Stimulated activated CD4-positive, alpha-beta T cell treated with anti-CD3 and anti-CD28 coated beads, Interleukin-12 subunit alpha, Interleukin-12 subunit beta, amount 100 ng/mL, for 48 hours (primary cell): ENCODE results near the gene SLX4IP.
"Not testable (repeated sequence)": the region's sequence is repeated elsewhere in the genome, so short reads cannot be mapped to it uniquely, and the experiment has no call there.

Experiments used
- DNase-seq, 3 donors: peaks; one replicate each; pipeline ENCODE4 v3.0.0-alpha.2; 2020; ENCODE audit warnings: low read depth in 2 of 3, low spot score in 1 of 3

Gene SLX4IP

GRCh38 chr20:10565922-10566897 lies 131.1 kb downstream of the SLX4IP start:
- DNase-seq = no peak

- no peak for DNase-seq
Measured at GRCh38 chr20:10568032-10568431, 132.9 kb downstream of the SLX4IP start.

GRCh38 chr20:10571313-10571815 lies 136.3 kb downstream of the SLX4IP start:
- no peak for DNase-seq

- no peak for DNase-seq
Measured at GRCh38 chr20:10572853-10573252, 137.7 kb downstream of the SLX4IP start.

- DNase-seq = no peak
Measured at GRCh38 chr20:10573273-10573950, 138.3 kb downstream of the SLX4IP start.

GRCh38 chr20:10573951-10574339 lies 138.8 kb downstream of the SLX4IP start:
- no peak for DNase-seq

- no peak for DNase-seq
Measured at GRCh38 chr20:10576411-10577090, 141.4 kb downstream of the SLX4IP start.

GRCh38 chr20:10577648-10578047 lies 142.5 kb downstream of the SLX4IP start:
- DNase-seq = no peak

- no peak for DNase-seq
Measured at GRCh38 chr20:10578607-10579006, 143.5 kb downstream of the SLX4IP start.

GRCh38 chr20:10579942-10580341 lies 144.8 kb downstream of the SLX4IP start:
- no peak for DNase-seq

- DNase-seq = no peak
Measured at GRCh38 chr20:10580700-10581099, 145.6 kb downstream of the SLX4IP start.

GRCh38 chr20:10581823-10582222 lies 146.7 kb downstream of the SLX4IP start:
- no peak for DNase-seq

GRCh38 chr20:10584371-10584770 lies 149.3 kb downstream of the SLX4IP start:
- no peak for DNase-seq

- DNase-seq = no peak
Measured at GRCh38 chr20:10585308-10585707, 150.2 kb downstream of the SLX4IP start.

- DNase-seq = no peak
Measured at GRCh38 chr20:10586296-10586695, 151.2 kb downstream of the SLX4IP start.

GRCh38 chr20:10590446-10590845 lies 155.3 kb downstream of the SLX4IP start:
- not testable (repeated sequence) for DNase-seq

GRCh38 chr20:10590950-10591671 lies 156.0 kb downstream of the SLX4IP start:
- no peak for DNase-seq

- DNase-seq = no peak
Measured at GRCh38 chr20:10591946-10592521, 156.9 kb downstream of the SLX4IP start.

- DNase-seq = no peak
Measured at GRCh38 chr20:10594296-10594868, 159.3 kb downstream of the SLX4IP start.

GRCh38 chr20:10595266-10595665 lies 160.2 kb downstream of the SLX4IP start:
- no peak for DNase-seq
